KOPT-K1 (cell line): ENCODE measurements around the gene ROPN1B.

ENCODE experiments used
- H3K27ac ChIP-seq: fragments of 200-600 bp; sonication (generic); 2 replicates; pipeline ENCODE4 v1.5.1; 2016; ENCODE audit warnings: antibody characterized with exemption, mild to moderate bottlenecking, low read depth, low read length; ENCODE audit not compliant: poor library complexity, severe bottlenecking
- H3K36me3 ChIP-seq: fragments of 200-600 bp; sonication (generic); 2 replicates; pipeline ENCODE4 v1.5.1; 2017; ENCODE audit warnings: antibody characterized with exemption, mild to moderate bottlenecking, low read length, moderate library complexity; ENCODE audit not compliant: insufficient read depth
- H3K9me3 ChIP-seq: fragments of 200-600 bp; sonication (generic); 2 replicates; pipeline ENCODE4 v1.5.1; 2017; ENCODE audit warnings: antibody characterized with exemption, low read length, mild to moderate bottlenecking; ENCODE audit not compliant: insufficient read depth, poor library complexity, severe bottlenecking

ROPN1B gene

DNA sequence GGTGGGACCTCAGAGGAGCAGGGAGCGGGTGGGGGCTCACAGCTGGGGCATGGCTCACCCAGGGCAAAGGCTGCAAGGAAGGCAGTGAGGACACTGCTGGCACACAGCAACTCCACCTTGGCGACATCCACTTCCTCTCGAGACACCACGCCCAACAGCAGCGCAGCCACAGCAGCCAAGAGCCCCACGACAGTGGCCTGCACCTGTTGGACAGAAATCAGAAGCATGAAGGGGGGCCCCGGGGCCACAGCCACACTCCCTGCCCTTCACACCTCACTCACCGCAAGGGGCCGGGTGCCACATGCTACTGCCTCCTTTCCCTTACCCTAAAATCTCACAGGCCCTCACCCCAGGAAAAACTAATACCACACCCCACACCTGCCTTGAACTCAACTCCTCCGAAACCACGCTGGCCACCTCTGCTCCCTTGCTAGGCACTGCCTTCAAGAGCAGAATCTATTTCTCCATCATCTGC lies 57.3 kb downstream of the ROPN1B start:
- H3K27ac ChIP-seq: no peak overlapping the region
- H3K36me3 ChIP-seq: peaks cover 7% of the 10 kb centered on the region; the same call in 1 of the 2 replicates
- H3K9me3 ChIP-seq: peaks cover 33% of the 10 kb centered on the region

DNA sequence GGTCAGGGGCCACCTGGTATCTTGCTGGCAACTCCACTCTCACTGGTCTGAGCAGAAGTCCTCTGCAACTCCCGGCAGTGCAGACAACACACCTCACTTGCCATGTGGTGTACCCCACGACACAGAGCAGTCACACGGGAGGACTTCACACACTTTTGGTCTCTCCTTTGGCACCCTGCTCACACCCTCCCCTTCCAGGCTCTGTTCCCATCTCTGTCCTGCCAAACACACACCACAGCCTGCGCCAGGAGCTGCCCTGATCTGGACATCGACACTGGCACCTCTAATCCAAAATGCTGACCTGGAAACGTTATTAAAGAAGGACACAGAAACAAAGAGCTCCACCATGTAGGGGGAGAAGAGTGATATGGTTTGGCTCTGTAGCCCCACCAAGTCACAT lies 57.8 kb downstream of the ROPN1B start:
- Histone ChIP-seq H3K27ac (no peak overlapping the region), H3K36me3 (peaks cover 7% of the 10 kb centered on the region; the same call in 1 of the 2 replicates), H3K9me3 (peaks cover 33% of the 10 kb centered on the region)

DNA sequence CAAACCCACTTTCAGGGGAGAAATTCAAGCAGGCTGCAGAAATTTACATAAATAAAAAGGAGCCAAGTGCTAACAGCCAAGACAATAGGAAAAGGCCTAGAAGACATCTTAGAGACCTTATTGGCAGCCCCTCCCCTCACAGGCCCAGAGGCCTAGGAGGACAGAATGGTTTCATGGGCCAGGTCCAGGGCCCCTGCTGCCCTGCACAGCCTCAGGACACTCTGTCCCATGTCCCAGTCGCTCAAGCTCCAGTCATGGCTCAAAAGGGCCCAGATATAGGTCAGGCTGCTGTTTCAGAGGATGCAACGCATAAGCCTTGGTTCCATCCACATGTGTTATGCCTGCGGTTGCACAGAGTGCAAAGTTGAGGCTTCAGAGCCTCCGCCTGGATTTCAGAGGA lies 59.1 kb downstream of the ROPN1B start:
- no peaks in the 10 kb centered on the region for H3K36me3 ChIP-seq
- H3K27ac ChIP-seq: no peak overlapping the region
- H3K9me3 ChIP-seq: peaks cover 33% of the 10 kb centered on the region

DNA sequence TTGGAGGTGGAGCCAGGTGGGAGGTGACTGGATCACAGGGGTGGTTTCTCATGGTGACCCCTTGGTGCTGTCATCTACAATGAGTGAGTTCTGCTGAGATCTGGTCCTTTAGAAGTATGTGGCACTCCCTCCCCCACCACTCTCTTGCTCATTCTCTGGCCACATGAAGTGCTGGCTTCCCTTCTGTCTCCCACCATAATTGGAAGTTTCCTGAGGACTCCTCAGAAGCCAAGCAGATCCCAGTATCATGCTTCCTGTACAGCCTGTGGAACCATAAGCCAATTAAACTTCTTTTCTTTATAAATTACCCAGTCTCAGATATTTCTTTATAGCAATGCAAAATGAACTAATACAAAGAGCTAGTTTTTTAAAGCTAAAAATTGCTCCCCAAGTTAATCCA lies 60.3 kb downstream of the ROPN1B start:
- Histone ChIP-seq H3K9me3 (peaks cover 33% of the 10 kb centered on the region), H3K36me3 (no peaks in the 10 kb centered on the region), H3K27ac (no peak overlapping the region)

DNA sequence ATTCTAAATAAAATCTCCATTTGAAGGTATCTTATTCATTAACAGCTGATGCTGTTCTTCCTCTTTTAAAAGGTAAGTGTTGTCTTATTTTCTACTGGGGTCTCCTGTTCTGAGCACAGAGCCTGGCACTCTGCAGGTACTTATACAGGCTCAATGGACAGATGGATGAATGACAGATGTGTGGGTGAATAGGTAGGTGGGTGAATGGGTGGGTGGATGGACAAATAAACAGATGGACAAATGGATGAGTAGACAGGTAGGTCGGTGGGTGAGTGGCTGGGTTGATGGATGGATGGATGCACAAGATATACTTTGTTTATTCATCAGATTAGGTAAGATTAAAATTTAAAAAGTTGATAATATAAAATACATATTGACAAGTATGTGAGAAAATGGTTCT lies 61.5 kb downstream of the ROPN1B start:
- no peak overlapping the region for H3K27ac ChIP-seq
- H3K9me3 ChIP-seq: peaks cover 33% of the 10 kb centered on the region
- H3K36me3 ChIP-seq: no peaks in the 10 kb centered on the region

DNA sequence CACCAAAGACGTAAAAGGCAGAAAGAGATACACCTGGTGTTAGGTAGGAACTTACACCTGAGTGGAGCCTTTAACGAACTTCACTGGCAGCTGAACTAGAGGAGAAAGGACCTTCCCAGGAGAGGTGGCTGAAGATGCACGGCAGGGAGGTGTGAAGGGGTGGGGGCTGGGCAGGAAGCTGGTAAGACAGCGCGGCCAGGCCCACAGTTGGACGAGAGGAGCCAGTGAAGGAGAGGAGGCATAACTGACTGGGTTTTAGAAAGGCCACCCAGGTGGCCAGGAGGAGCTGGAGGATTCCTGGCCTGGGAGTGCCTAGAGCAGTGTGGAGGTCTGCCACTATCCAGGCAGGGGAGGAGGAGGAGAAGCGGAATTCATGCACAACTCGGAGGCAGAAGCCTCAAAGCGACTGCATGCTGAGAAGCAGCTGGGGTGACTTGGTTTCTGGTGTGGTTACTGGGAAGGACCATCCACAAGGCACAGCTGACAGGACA lies 63.0 kb downstream of the ROPN1B start:
- Histone ChIP-seq H3K9me3 (peaks cover 25% of the 10 kb centered on the region), H3K36me3 (no peaks in the 10 kb centered on the region)

More for the DNA sequence above, 63.0 kb downstream of the ROPN1B start:
- no peak overlapping the region for H3K27ac ChIP-seq
